GM23338 (cell line): Measurements from ENCODE around the gene SBF2.

ENCODE experiments used
- CREB1 ChIP-seq: fragments of 250-450 bp; sonication (Bioruptor Pico); IDR thresholded peaks from 2 replicates; pipeline ENCODE4 v1.5.0; 2020; ENCODE audit warnings: low read depth, mild to moderate bottlenecking, moderate library complexity
- CTCF ChIP-seq, 2 experiments: fragments of 200-600 bp in 1 of 2; sonication (generic) in 1 of 2; conservative IDR thresholded peaks; 2 replicates each; pipeline versions ENCODE4 v1.5.1 to v1.6.1; 2016 to 2017; ENCODE audit warnings: antibody characterized with exemption in 2 of 2, low read depth in 2 of 2, mild to moderate bottlenecking in 2 of 2, moderate library complexity in 1 of 2
- ETS1 ChIP-seq: IDR thresholded peaks from 2 replicates; pipeline ENCODE4 v1.6.1; 2016; ENCODE audit warnings: antibody characterized with exemption
- EZH2 ChIP-seq: fragments of 200-600 bp; sonication (generic); IDR thresholded peaks from one replicate; pipeline ENCODE4 v1.8.0; 2017; ENCODE audit warnings: antibody characterized with exemption, mild to moderate bottlenecking, low read depth; ENCODE audit not compliant: unreplicated experiment
- EZH2phosphoT487 ChIP-seq: fragments of 200-600 bp; sonication (generic); IDR thresholded peaks from one replicate; pipeline ENCODE4 v1.8.1; 2018; ENCODE audit warnings: antibody characterized with exemption; ENCODE audit not compliant: unreplicated experiment
- JUNB ChIP-seq: IDR thresholded peaks from one replicate; pipeline ENCODE4 v1.6.1; 2016; ENCODE audit warnings: antibody characterized with exemption; ENCODE audit not compliant: unreplicated experiment
- NANOG ChIP-seq: IDR thresholded peaks from 2 replicates; pipeline ENCODE4 v1.6.1; 2016; ENCODE audit warnings: antibody characterized with exemption, borderline replicate concordance
- POLR2AphosphoS5 ChIP-seq: IDR thresholded peaks from 2 replicates; pipeline ENCODE4 v1.6.1; 2016; ENCODE audit warnings: antibody characterized with exemption, low read depth
- REST ChIP-seq: IDR thresholded peaks from one replicate; pipeline ENCODE4 v1.6.1; 2018; ENCODE audit warnings: antibody characterized with exemption; ENCODE audit not compliant: unreplicated experiment
- STAT1 ChIP-seq: IDR thresholded peaks from one replicate; pipeline ENCODE4 v1.6.1; 2016; ENCODE audit warnings: antibody characterized with exemption; ENCODE audit not compliant: unreplicated experiment
- ZNF331 ChIP-seq: fragments of 250-450 bp; sonication (Bioruptor Pico); IDR thresholded peaks from 2 replicates; pipeline ENCODE4 v1.5.0; 2020; ENCODE audit warnings: low read depth, mild to moderate bottlenecking, moderate library complexity

GRCh38 chr11:9974375-9974774, 319.6 kb downstream of the SBF2 start:
- TF ChIP-seq CTCF (conservative IDR thresholded peaks at IDR 0.05; ENCODE audit: low read depth in 2 of 2) (0 out of 4 replicates have a peak, but pooled peaks of 1 of the 2 experiments have one; percentile 21), POLR2AphosphoS5 (no peak), NANOG (no peak), EZH2 (no peak), REST (no peak), ZNF331 (CRISPR knock-in tag) (no peak), EZH2phosphoT487 (no peak), JUNB (no peak), ETS1 (no peak), CREB1 (no peak), STAT1 (no peak)
